SK-N-SH treated with all-trans-retinoic acid at 6 μM for 48 hours (cell line): ENCODE data around the gene CERS2.

ENCODE experiments used
- ATAC-seq: fragments of 200-7000 bp; cut with Tn5 transposase; 3 replicates; pipeline ENCODE4 v1.9.1; 2020; ENCODE audit warnings: mild to moderate bottlenecking, moderate library complexity
- ARNTL ChIP-seq: fragments of 450-650 bp; formaldehyde crosslinking; IDR thresholded peaks from 2 replicates; pipeline ENCODE4 v1.5.0; 2020; ENCODE audit warnings: low read depth, mild to moderate bottlenecking, moderate library complexity, borderline replicate concordance
- BACH2 ChIP-seq: fragments of 250-450 bp; sonication (Bioruptor Pico); IDR thresholded peaks from 2 replicates; pipeline ENCODE4 v1.9.0; 2021; ENCODE audit warnings: mild to moderate bottlenecking, borderline replicate concordance
- CREB5 ChIP-seq: fragments of 250-450 bp; sonication (Bioruptor Pico); IDR thresholded peaks from 2 replicates; pipeline ENCODE4 v1.5.1; 2020; ENCODE audit warnings: low read depth, mild to moderate bottlenecking, moderate library complexity
- CSDC2 ChIP-seq: fragments of 250-450 bp; sonication (Bioruptor Pico); IDR thresholded peaks from 2 replicates; pipeline ENCODE4 v1.5.0; 2020; ENCODE audit warnings: mild to moderate bottlenecking, moderate library complexity
- CSRNP3 ChIP-seq: fragments of 250-450 bp; sonication (Bioruptor Pico); IDR thresholded peaks from 2 replicates; pipeline ENCODE4 v1.5.1; 2021; ENCODE audit warnings: mild to moderate bottlenecking, moderate library complexity
- ESRRG ChIP-seq: fragments of 250-450 bp; sonication (Bioruptor Pico); IDR thresholded peaks from 2 replicates; pipeline ENCODE4 v1.6.1; 2021; ENCODE audit warnings: mild to moderate bottlenecking
- GLIS3 ChIP-seq: fragments of 250-450 bp; sonication (Bioruptor Pico); IDR thresholded peaks from 2 replicates; pipeline ENCODE4 v1.5.0; 2020; ENCODE audit warnings: mild to moderate bottlenecking, moderate library complexity
- ISL1 ChIP-seq: fragments of 250-450 bp; sonication (Bioruptor Pico); IDR thresholded peaks from 2 replicates; pipeline ENCODE4 v2.1.2; 2022; ENCODE audit warnings: mild to moderate bottlenecking, moderate library complexity
- OSR1 ChIP-seq: fragments of 250-450 bp; sonication (Bioruptor Pico); IDR thresholded peaks from 2 replicates; pipeline ENCODE4 v1.8.0; 2022; ENCODE audit warnings: moderate library complexity, mild to moderate bottlenecking, inconsistent platforms
- PATZ1 ChIP-seq: fragments of 250-450 bp; sonication (Bioruptor Pico); IDR thresholded peaks from 2 replicates; pipeline ENCODE4 v1.8.0; 2020; ENCODE audit warnings: mild to moderate bottlenecking, moderate library complexity, borderline replicate concordance
- POU6F1 ChIP-seq: fragments of 250-450 bp; sonication (Bioruptor Pico); IDR thresholded peaks from 2 replicates; pipeline ENCODE4 v1.8.0; 2021; ENCODE audit warnings: low read depth, mild to moderate bottlenecking, moderate library complexity, borderline replicate concordance
- PPARA ChIP-seq: fragments of 250-450 bp; sonication (Bioruptor Pico); IDR thresholded peaks from 2 replicates; pipeline ENCODE4 v1.5.0; 2020; ENCODE audit warnings: mild to moderate bottlenecking, borderline replicate concordance
- RARB ChIP-seq: fragments of 250-450 bp; sonication (Bioruptor Pico); IDR thresholded peaks from 2 replicates; pipeline ENCODE4 v1.8.0; 2021; ENCODE audit warnings: mild to moderate bottlenecking, moderate library complexity
- SNAI2 ChIP-seq: fragments of 250-450 bp; sonication (Bioruptor Pico); IDR thresholded peaks from 2 replicates; pipeline ENCODE4 v1.5.0; 2020; ENCODE audit warnings: mild to moderate bottlenecking, moderate library complexity
- TCF4 ChIP-seq: fragments of 250-450 bp; sonication (Bioruptor Pico); IDR thresholded peaks from 2 replicates; pipeline ENCODE4 v1.8.0; 2021; ENCODE audit warnings: mild to moderate bottlenecking, moderate library complexity, borderline replicate concordance
- TOX ChIP-seq: fragments of 250-450 bp; sonication (Bioruptor Pico); IDR thresholded peaks from 2 replicates; pipeline ENCODE4 v1.8.0; 2021; ENCODE audit warnings: mild to moderate bottlenecking, moderate library complexity, borderline replicate concordance
- TSHZ2 ChIP-seq: fragments of 250-450 bp; sonication (Bioruptor Pico); IDR thresholded peaks from 2 replicates; pipeline ENCODE4 v1.5.0; 2020; ENCODE audit warnings: mild to moderate bottlenecking, moderate library complexity
- ZC3H10 ChIP-seq: fragments of 250-450 bp; sonication (Bioruptor Pico); IDR thresholded peaks from 2 replicates; pipeline ENCODE4 v1.5.1; 2021; ENCODE audit warnings: mild to moderate bottlenecking, moderate library complexity
- ZFP30 ChIP-seq: fragments of 450-650 bp; formaldehyde crosslinking; IDR thresholded peaks from 2 replicates; pipeline ENCODE4 v1.5.0; 2022; ENCODE audit warnings: mild to moderate bottlenecking, moderate library complexity
- ZNF565 ChIP-seq: fragments of 450-650 bp; formaldehyde crosslinking; conservative IDR thresholded peaks from 2 replicates; pipeline ENCODE4 v1.5.0; 2020; ENCODE audit warnings: low read depth, mild to moderate bottlenecking, moderate library complexity
- ZNF70 ChIP-seq: fragments of 450-650 bp; formaldehyde crosslinking; IDR thresholded peaks from 2 replicates; pipeline ENCODE4 v1.5.0; 2020; ENCODE audit warnings: mild to moderate bottlenecking, moderate library complexity
- ZNF8 ChIP-seq: fragments of 450-650 bp; formaldehyde crosslinking; IDR thresholded peaks from 2 replicates; pipeline ENCODE4 v1.5.0; 2020; ENCODE audit warnings: mild to moderate bottlenecking, moderate library complexity

The CERS2 gene

GRCh38 chr1:150981177-150981804 is 6.7 kb upstream of the CERS2 start:
- peak; percentile 5; the same call in 2 of the 3 replicates for ATAC-seq
- TF ChIP-seq POU6F1 (no peak), ISL1 (CRISPR knock-in tag) (no peak), ZNF8 (CRISPR knock-in tag) (no peak), RARB (no peak), TSHZ2 (no peak), ESRRG (no peak), OSR1 (CRISPR knock-in tag) (no peak), TOX (CRISPR knock-in tag) (no peak), CSRNP3 (CRISPR knock-in tag) (no peak), ZNF565 (CRISPR knock-in tag) (no peak), TCF4 (no peak), PATZ1 (CRISPR knock-in tag) (no peak), GLIS3 (CRISPR knock-in tag) (no peak), CREB5 (no peak), ARNTL (CRISPR knock-in tag) (no peak), BACH2 (CRISPR knock-in tag) (no peak), ZC3H10 (CRISPR knock-in tag) (no peak), PPARA (CRISPR knock-in tag) (no peak), ZNF70 (no peak), CSDC2 (CRISPR knock-in tag) (no peak)

GRCh38 chr1:150979092-150980056 is 4.7 kb upstream of the CERS2 start:
- ATAC-seq, result peak; percentile 67
- TF ChIP-seq CSDC2 (CRISPR knock-in tag) (no peak), RARB (no peak), ZNF565 (CRISPR knock-in tag) (no peak), ZFP30 (CRISPR knock-in tag) (no peak), CSRNP3 (CRISPR knock-in tag) (no peak), TSHZ2 (no peak), ZNF8 (CRISPR knock-in tag) (no peak), OSR1 (CRISPR knock-in tag) (no peak), GLIS3 (CRISPR knock-in tag) (no peak), ISL1 (CRISPR knock-in tag) (no peak), TOX (CRISPR knock-in tag) (no peak), BACH2 (CRISPR knock-in tag) (no peak), ESRRG (no peak), TCF4 (no peak), ZNF70 (no peak), SNAI2 (CRISPR knock-in tag) (no peak), PPARA (CRISPR knock-in tag) (no peak)
